ENCODE measurements around the gene OR6S1.

GRCh38 chr14:20675669-20676068, 34.2 kb upstream of the OR6S1 start:
- TF ChIP-seq POLR2AphosphoS5 (IDR thresholded peaks at IDR 0.05; ENCODE audit: low read depth): no peak
- TF ChIP-seq, protein P1, sequence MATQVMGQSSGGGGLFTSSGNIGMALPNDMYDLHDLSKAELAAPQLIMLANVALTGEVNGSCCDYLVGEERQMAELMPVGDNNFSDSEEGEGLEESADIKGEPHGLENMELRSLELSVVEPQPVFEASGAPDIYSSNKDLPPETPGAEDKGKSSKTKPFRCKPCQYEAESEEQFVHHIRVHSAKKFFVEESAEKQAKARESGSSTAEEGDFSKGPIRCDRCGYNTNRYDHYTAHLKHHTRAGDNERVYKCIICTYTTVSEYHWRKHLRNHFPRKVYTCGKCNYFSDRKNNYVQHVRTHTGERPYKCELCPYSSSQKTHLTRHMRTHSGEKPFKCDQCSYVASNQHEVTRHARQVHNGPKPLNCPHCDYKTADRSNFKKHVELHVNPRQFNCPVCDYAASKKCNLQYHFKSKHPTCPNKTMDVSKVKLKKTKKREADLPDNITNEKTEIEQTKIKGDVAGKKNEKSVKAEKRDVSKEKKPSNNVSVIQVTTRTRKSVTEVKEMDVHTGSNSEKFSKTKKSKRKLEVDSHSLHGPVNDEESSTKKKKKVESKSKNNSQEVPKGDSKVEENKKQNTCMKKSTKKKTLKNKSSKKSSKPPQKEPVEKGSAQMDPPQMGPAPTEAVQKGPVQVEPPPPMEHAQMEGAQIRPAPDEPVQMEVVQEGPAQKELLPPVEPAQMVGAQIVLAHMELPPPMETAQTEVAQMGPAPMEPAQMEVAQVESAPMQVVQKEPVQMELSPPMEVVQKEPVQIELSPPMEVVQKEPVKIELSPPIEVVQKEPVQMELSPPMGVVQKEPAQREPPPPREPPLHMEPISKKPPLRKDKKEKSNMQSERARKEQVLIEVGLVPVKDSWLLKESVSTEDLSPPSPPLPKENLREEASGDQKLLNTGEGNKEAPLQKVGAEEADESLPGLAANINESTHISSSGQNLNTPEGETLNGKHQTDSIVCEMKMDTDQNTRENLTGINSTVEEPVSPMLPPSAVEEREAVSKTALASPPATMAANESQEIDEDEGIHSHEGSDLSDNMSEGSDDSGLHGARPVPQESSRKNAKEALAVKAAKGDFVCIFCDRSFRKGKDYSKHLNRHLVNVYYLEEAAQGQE (IDR thresholded peaks at IDR 0.05; ENCODE audit: unreplicated experiment): no peak
- TF ChIP-seq, protein P2, sequence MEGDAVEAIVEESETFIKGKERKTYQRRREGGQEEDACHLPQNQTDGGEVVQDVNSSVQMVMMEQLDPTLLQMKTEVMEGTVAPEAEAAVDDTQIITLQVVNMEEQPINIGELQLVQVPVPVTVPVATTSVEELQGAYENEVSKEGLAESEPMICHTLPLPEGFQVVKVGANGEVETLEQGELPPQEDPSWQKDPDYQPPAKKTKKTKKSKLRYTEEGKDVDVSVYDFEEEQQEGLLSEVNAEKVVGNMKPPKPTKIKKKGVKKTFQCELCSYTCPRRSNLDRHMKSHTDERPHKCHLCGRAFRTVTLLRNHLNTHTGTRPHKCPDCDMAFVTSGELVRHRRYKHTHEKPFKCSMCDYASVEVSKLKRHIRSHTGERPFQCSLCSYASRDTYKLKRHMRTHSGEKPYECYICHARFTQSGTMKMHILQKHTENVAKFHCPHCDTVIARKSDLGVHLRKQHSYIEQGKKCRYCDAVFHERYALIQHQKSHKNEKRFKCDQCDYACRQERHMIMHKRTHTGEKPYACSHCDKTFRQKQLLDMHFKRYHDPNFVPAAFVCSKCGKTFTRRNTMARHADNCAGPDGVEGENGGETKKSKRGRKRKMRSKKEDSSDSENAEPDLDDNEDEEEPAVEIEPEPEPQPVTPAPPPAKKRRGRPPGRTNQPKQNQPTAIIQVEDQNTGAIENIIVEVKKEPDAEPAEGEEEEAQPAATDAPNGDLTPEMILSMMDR (conservative IDR thresholded peaks at IDR 0.05; ENCODE audit: low read depth in 2 of 2): no peak
- TF ChIP-seq, protein P3, sequence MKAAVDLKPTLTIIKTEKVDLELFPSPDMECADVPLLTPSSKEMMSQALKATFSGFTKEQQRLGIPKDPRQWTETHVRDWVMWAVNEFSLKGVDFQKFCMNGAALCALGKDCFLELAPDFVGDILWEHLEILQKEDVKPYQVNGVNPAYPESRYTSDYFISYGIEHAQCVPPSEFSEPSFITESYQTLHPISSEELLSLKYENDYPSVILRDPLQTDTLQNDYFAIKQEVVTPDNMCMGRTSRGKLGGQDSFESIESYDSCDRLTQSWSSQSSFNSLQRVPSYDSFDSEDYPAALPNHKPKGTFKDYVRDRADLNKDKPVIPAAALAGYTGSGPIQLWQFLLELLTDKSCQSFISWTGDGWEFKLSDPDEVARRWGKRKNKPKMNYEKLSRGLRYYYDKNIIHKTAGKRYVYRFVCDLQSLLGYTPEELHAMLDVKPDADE (IDR thresholded peaks at IDR 0.05): no peak
- TF ChIP-seq JUNB (IDR thresholded peaks at IDR 0.05; ENCODE audit: unreplicated experiment): no peak
- no peak for TF ChIP-seq EZH2phosphoT487 (IDR thresholded peaks at IDR 0.05; ENCODE audit: unreplicated experiment)
- no peak for TF ChIP-seq ZNF331 (CRISPR knock-in tag; IDR thresholded peaks at IDR 0.05; ENCODE audit: low read depth)
- no peak for TF ChIP-seq CREB1 (CRISPR knock-in tag; IDR thresholded peaks at IDR 0.05; ENCODE audit: low read depth)
- TF ChIP-seq ZNF114 (CRISPR knock-in tag; IDR thresholded peaks at IDR 0.05): no peak
- no peak for TF ChIP-seq EZH2 (IDR thresholded peaks at IDR 0.05; ENCODE audit: low read depth, unreplicated experiment)
- no peak for TF ChIP-seq ZNF462 (CRISPR knock-in tag; IDR thresholded peaks at IDR 0.05)
- TF ChIP-seq STAT1 (IDR thresholded peaks at IDR 0.05; ENCODE audit: unreplicated experiment): no peak
